Regular cardiac myocyte (primary cell): ENCODE measurements around the gene LITAF. TPM values are rescaled to one million over a fixed set of nuclear protein-coding genes. Genes with fewer than 3 reads are reported as not detected.

Experiments
- total RNA-seq: library from RNA; depleted of rRNA; stranded (reverse); fragments of >200 nt; gene quantifications from 2 replicates; pipeline ENCODE4 v1.2.3, GENCODE V29; 2014

The LITAF gene
- total RNA-seq = 17.8 and 30.2 TPM in 2 replicates

DNA sequence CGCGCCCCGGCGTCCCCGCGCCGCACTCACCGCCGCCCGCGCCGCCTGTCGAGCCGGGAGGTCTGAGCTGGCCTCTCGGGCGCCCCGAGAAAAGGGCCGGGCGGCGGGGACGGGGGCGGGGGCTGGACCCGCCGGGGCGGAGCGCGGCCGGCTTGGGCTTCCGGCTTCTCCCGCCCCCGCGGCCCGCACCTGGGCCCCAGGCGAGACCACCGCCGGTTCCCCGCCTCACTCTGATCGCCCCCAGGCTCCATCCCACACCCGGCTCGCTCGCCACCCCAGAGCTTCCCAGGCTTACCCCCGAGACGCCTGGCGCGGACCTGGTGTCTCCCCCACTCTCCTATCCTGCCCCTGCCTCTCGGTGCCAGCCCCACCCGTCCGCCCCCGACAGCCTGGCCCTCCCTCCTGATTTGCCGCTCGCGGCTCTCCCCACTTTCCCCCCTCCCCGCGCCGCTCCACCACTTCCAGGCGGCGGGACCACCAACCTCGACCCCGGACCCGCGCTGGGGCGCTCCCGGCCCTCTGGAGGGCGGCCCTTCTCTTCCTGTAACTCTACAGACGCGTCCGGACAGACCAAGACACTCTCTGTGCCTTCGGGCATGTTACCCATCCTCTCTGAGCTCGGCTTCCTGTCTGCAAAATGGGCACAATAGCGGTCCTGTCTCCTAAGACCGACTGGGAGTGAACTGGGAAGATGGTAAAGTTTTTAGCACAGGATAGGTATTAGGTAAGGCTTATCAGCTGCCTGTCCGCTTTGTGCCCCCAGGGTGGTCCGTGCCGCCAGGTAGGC lies at the start of gene LITAF:
Gene LITAF, minus strand, starts transcription at position 64 of the 787 bp plus-strand sequence. CDS start 30,189 bp downstream, outside the sequence.

Other genes starting within 250 kb of the LITAF start
- 4.5 and 13.4 TPM in 2 replicates for gene RMI2, start 241.5 kb downstream of the LITAF start, total RNA-seq
- gene SNN, start 81.5 kb upstream of the LITAF start, total RNA-seq = 9.2 and 15.5 TPM in 2 replicates
- gene TXNDC11, start 155.9 kb upstream of the LITAF start, total RNA-seq = 24.8 and 35.3 TPM in 2 replicates
- 25.5 and 30.2 TPM in 2 replicates for gene ZC3H7A, start 210.3 kb upstream of the LITAF start, total RNA-seq